Type B pancreatic cell (in vitro differentiated cells): ENCODE data around the gene TMEM141. TPM values are rescaled to one million over a fixed set of nuclear protein-coding genes. Genes with fewer than 3 reads are reported as not detected.
"Not testable (repeated sequence)": the region's sequence is repeated elsewhere in the genome, so short reads cannot be mapped to it uniquely, and the experiment has no call there.

Source experiments
- DNase-seq: peaks from one replicate; pipeline ENCODE4 v3.0.0; 2021; ENCODE audit warnings: mixed read lengths; ENCODE audit not compliant: unreplicated experiment; ENCODE audit errors: extremely low spot score
- H3K27ac Mint-ChIP-seq: 2 replicates; pipeline ENCODE4 v1.8.0; 2021; ENCODE audit warnings: mild to moderate bottlenecking, mixed read lengths
- H3K27me3 Mint-ChIP-seq: 2 replicates; pipeline ENCODE4 v1.8.0; 2021; ENCODE audit warnings: mixed read lengths
- H3K36me3 Mint-ChIP-seq: 2 replicates; pipeline ENCODE4 v1.8.0; 2021; ENCODE audit warnings: mixed read lengths
- H3K4me1 Mint-ChIP-seq: one replicate; pipeline ENCODE4 v1.8.0; 2021; ENCODE audit warnings: mixed read lengths; ENCODE audit not compliant: unreplicated experiment
- H3K4me3 Mint-ChIP-seq: 2 replicates; pipeline ENCODE4 v1.8.0; 2021; ENCODE audit warnings: mild to moderate bottlenecking, mixed read lengths
- H3K9me3 Mint-ChIP-seq: 2 replicates; pipeline ENCODE4 v1.8.0; 2021; ENCODE audit warnings: mixed read lengths
- total RNA-seq: library from RNA; stranded (reverse); gene quantifications from 2 replicates; pipeline ENCODE4 v1.2.1, GENCODE V29; 2021; ENCODE audit warnings: low replicate concordance
- TF ChIP-seq, protein P1 (sequence below): fragments of 200-600 bp; sonication (generic); conservative IDR thresholded peaks from 2 replicates; pipeline ENCODE4 v1.5.0; 2021; ENCODE audit warnings: antibody characterized with exemption, mild to moderate bottlenecking

The TMEM141 gene
- total RNA-seq, 1 donor from 2014 or later = 62.3 TPM

DNA sequence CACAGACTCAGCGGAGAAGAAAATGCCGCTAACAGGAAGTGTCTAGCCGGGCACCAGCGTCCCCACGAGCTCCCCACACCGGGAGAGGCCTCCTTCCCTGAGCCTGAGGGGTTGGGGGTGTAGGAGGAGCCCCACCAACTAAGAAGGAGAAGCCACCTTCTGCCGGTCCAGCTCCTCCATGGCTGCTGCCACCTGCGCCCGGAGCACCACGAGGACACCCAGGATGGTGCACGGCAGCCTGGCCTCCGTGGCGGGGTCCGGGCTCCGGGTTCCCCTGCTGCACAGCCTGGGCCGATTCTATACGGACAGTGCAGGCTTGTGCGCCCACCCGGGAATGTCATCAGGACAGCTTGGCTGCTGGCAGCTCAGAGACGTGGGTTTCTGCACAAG lies 33.4 kb upstream of the TMEM141 start:
- DNase-seq = no peak
- Mint-ChIP-seq H3K27me3 (peaks cover 2% of the 10 kb centered on the region), H3K4me3 (no peak overlapping the region), H3K9me3 (peaks cover 1% of the 10 kb centered on the region), H3K27ac (no peak overlapping the region), H3K4me1 (peaks cover 8% of the 10 kb centered on the region), H3K36me3 (no peaks in the 10 kb centered on the region)
- TF ChIP-seq, protein P1, sequence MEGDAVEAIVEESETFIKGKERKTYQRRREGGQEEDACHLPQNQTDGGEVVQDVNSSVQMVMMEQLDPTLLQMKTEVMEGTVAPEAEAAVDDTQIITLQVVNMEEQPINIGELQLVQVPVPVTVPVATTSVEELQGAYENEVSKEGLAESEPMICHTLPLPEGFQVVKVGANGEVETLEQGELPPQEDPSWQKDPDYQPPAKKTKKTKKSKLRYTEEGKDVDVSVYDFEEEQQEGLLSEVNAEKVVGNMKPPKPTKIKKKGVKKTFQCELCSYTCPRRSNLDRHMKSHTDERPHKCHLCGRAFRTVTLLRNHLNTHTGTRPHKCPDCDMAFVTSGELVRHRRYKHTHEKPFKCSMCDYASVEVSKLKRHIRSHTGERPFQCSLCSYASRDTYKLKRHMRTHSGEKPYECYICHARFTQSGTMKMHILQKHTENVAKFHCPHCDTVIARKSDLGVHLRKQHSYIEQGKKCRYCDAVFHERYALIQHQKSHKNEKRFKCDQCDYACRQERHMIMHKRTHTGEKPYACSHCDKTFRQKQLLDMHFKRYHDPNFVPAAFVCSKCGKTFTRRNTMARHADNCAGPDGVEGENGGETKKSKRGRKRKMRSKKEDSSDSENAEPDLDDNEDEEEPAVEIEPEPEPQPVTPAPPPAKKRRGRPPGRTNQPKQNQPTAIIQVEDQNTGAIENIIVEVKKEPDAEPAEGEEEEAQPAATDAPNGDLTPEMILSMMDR = no peak

DNA sequence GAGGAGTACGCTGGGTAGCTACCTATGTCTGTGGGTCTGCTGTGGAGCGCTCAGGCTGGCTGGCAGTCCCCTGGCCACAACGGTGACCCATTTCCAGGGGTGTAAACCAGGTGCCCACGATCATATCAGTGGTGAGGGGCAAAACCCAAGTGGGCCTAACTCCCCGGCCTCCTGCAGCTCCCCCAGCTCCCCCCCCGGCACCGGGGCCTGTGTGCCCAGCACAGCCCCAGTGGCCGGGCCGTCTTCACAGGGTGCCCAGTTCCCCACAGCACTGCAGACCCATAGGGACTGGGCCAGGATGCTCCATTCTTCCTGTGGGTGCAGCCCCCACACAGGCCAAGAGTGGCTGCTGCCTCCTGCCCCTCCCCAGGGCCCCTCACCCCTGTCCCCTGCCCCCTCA lies 32.1 kb upstream of the TMEM141 start:
- Mint-ChIP-seq H3K4me3 (no peak overlapping the region), H3K4me1 (peaks cover 8% of the 10 kb centered on the region), H3K9me3 (no peaks in the 10 kb centered on the region), H3K27ac (no peak overlapping the region), H3K27me3 (no peaks in the 10 kb centered on the region), H3K36me3 (no peaks in the 10 kb centered on the region)
- TF ChIP-seq, protein P1 = no peak
- no peak for DNase-seq

DNA sequence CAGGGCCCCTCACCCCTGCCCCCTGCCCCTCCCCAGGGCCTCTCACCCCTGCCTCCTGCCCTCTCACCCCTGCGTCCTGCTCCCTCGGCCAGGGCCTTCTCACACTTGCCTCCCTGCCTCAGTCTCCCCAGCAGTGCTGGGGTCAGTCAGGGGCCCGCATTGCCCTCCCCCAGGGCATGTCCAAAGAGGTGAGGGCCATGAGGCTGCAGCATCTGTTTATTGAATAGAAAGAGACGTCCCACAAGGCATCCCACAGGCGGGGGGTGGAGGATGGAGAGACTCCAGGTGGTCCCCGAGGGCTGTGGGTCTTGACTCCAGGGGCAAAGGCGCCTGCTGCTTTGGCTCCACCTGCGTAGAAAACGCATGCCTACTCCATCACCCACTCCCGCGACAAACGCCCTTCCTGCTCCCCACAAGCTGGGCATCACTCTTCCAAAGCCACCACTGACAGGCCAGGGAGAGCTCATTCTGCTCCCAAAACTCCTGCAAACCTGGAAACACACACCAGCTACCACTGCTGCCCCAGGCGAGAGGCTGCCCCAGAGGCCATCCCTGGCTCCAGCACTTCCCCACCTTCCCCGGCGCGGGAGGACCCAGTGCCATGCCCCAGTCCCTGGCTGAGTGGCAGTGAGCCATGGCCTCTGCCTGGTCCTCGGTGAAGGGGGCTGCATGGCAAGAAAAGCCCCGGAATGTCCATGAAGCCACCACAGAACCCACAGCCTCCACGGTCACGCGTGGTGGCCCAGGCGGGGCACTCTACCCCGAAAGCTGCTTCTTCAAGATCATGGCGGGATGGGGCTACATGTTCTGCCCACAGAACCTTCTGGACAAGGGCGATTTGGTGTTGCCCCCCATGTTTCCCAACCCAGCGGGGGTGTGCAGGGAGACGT lies 31.5 kb upstream of the TMEM141 start:
- no peak for DNase-seq
- Mint-ChIP-seq H3K9me3 (no peaks in the 10 kb centered on the region), H3K4me3 (no peak overlapping the region), H3K27me3 (no peaks in the 10 kb centered on the region), H3K36me3 (no peaks in the 10 kb centered on the region), H3K4me1 (peaks cover 8% of the 10 kb centered on the region), H3K27ac (no peak overlapping the region)
- TF ChIP-seq, protein P1 = no peak

DNA sequence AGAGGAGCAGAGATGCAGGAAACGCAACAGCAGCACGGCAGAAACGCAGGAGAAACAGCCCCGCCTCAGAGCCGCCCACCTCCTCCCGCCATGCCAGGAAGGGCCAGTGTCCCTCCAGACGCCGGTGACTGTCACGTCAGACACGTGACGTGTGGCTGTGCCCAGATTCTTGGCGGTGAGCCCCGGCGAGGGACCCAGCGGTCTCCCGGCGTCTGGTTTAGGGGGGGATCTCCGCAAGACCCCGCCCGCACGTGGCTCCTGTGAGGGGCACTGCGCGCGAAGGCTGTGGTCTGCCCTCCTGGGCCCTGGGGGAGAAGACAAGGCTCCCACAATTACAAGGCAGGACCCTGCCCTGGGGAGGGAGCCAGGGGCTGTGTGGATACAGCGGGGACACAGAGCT lies 30.7 kb upstream of the TMEM141 start:
- peak overlapping the region; percentile 72 for H3K27ac Mint-ChIP-seq
- no peaks in the 10 kb centered on the region for H3K9me3 Mint-ChIP-seq
- TF ChIP-seq, protein P1 = no peak
- H3K36me3 Mint-ChIP-seq = no peaks in the 10 kb centered on the region
- DNase-seq = no peak
- H3K27me3 Mint-ChIP-seq = no peaks in the 10 kb centered on the region
- H3K4me3 Mint-ChIP-seq = no peak overlapping the region
- H3K4me1 Mint-ChIP-seq = peaks cover 8% of the 10 kb centered on the region

DNA sequence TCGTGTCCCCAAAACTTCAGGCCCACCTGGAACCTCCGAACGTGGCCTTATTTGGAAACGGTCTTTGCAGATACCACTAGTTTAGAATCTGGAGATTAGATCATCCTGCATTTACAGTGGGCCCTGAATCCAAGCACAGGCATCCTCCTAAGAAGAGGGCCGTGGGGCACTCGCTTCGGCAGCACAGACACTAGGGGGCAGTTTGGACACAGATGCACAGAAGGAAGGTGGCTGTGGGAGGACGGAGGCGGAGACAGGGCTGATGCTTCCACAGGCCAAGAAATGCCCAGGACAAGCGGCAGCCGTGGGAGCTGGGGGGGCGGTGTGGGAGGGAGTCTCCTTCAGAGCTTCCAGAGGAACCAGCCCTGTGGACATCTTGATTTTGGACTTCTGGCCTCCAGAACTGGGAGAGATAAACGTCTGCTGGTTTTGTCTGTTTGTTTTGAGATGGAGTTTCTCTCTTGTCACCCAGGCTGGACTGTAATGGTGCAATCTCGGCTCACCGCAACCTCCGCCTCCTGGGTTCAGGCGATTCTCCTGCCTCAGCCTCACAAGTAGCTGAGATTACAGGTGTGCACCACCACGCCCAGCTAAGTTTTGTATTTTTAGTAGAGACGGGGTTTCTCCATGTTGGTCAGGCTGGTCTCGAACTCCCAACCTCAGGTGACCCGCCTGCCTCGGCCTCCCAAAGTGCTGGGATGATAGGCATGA lies 30.2 kb upstream of the TMEM141 start:
- DNase-seq, H3K36me3 Mint-ChIP-seq, H3K4me1 Mint-ChIP-seq, H3K27me3 Mint-ChIP-seq, H3K9me3 Mint-ChIP-seq: not testable (repeated sequence)
- TF ChIP-seq, protein P1 = peak; percentile 72
- H3K27ac Mint-ChIP-seq = peak overlapping the region; percentile 72
- peak overlapping the region; percentile 65 for H3K4me3 Mint-ChIP-seq
